K562 (cell line): ENCODE measurements around the gene ACY1. TPM values are rescaled to one million over a fixed set of nuclear protein-coding genes. Genes with fewer than 3 reads are reported as not detected.

Source experiments
- ATAC-seq: fragments of 200-7000 bp; cut with Tn5 transposase; 3 replicates; pipeline ENCODE4 v1.9.1; 2020; ENCODE audit warnings: moderate library complexity
- BruUV-seq: library from RNA; stranded (reverse); fragments of 400-500 nt; replicated peaks from 2 replicates; lab custom pipeline; 2021; lab: Mats Ljungman, UMichigan
- CTCF ChIA-PET: fragments of 300-600 bp; formaldehyde crosslinking; extraction: SDS; loops from one replicate; lab custom pipeline; 2021; ENCODE audit warnings: low intra/inter-chr PET ratio; lab: Yijun Ruan, JAX
- POLR2A ChIA-PET: fragments of 300-600, 350-650 bp; sonication (Branson Sonifier 250); formaldehyde crosslinking; extraction: SDS; loops from one replicate; lab custom pipeline; 2021; ENCODE audit warnings: antibody characterized with exemption, inconsistent platforms; lab: Yijun Ruan, JAX
- DNase-seq, 4 experiments: peaks; one replicate each; pipeline versions ENCODE4 v3.0.0 to v3.0.0-alpha.2; 2011 to 2018; ENCODE audit warnings: low spot score in 3 of 4, mixed read lengths in 3 of 4; ENCODE audit errors: extremely low read depth in 1 of 4
- FAIRE-seq: peaks from 2 replicates; lab custom pipeline; 2011; peaks lifted over from hg19 to GRCh38; lab: Jason Lieb, UNC
- H2AFZ ChIP-seq: 2 replicates; pipeline ENCODE4 v1.6.0; 2011; ENCODE audit warnings: low read depth, low read length, control low read depth, inconsistent platforms
- H3K27ac ChIP-seq: fragments of 200-600 bp; 3 replicates; pipeline ENCODE4 v1.8.0; 2011; ENCODE audit warnings: low read depth, mild to moderate bottlenecking, control low read depth, inconsistent platforms, low read length, moderate library complexity, mixed read lengths; ENCODE audit errors: extremely low read depth
- H3K27me3 ChIP-seq, 2 experiments: fragments of 300-600 bp in 1 of 2; 2 replicates in 1 of 2; 3 replicates in 1 of 2; pipeline versions ENCODE4 v1.6.0 to v1.8.0; 2011; ENCODE audit warnings: inconsistent platforms in 2 of 2, low read length in 2 of 2, mild to moderate bottlenecking in 1 of 2, mixed read lengths in 1 of 2, moderate library complexity in 1 of 2; ENCODE audit not compliant: control insufficient read depth in 2 of 2, insufficient read depth in 2 of 2
- H3K36me3 ChIP-seq: fragments of 300-600 bp; 3 replicates; pipeline ENCODE4 v1.8.0; 2011; ENCODE audit warnings: mild to moderate bottlenecking, low read length, inconsistent platforms; ENCODE audit not compliant: control insufficient read depth, insufficient read depth
- H3K4me1 ChIP-seq, 2 experiments: fragments of 200-600 bp in 1 of 2; replicated peaks in 1 of 2; 2 replicates in 1 of 2; 3 replicates in 1 of 2; pipeline versions ENCODE4 v1.5.1 to v1.8.0; 2011; ENCODE audit warnings: inconsistent platforms in 2 of 2, low read length in 2 of 2, mild to moderate bottlenecking in 1 of 2, mixed read lengths in 1 of 2, moderate library complexity in 1 of 2; ENCODE audit not compliant: control insufficient read depth in 2 of 2, insufficient read depth in 2 of 2
- H3K4me2 ChIP-seq: 2 replicates; pipeline ENCODE4 v1.6.1; 2011; ENCODE audit warnings: low read length, control low read depth, inconsistent platforms, mixed read lengths; ENCODE audit not compliant: insufficient read depth
- H3K4me3 ChIP-seq: fragments of 200-600 bp; sonication (generic), shearing (Covaris generic); 2 replicates; pipeline ENCODE4 v1.5.1; 2016; ENCODE audit warnings: control low read depth, inconsistent platforms
- H3K79me2 ChIP-seq: fragments of 200-600 bp; 3 replicates; pipeline ENCODE4 v1.8.0; 2011; ENCODE audit warnings: low read length, inconsistent platforms; ENCODE audit not compliant: control insufficient read depth, insufficient read depth
- H3K9ac ChIP-seq, 2 experiments: 2 replicates each; pipeline versions ENCODE4 v1.6.0 to v1.6.1; 2011; ENCODE audit warnings: low read depth in 2 of 2, low read length in 2 of 2, control low read depth in 1 of 2, inconsistent platforms in 1 of 2, mild to moderate bottlenecking in 1 of 2, mixed read lengths in 1 of 2; ENCODE audit not compliant: insufficient read depth in 1 of 2
- H3K9me1 ChIP-seq: one replicate; pipeline ENCODE4 v1.6.0; 2011; ENCODE audit warnings: inconsistent platforms, mild to moderate bottlenecking, low read length, moderate library complexity; ENCODE audit not compliant: control insufficient read depth, insufficient read depth
- H3K9me3 ChIP-seq: replicated peaks from 2 replicates; pipeline ENCODE4 v1.5.1; 2011; ENCODE audit warnings: low read depth, low read length, inconsistent platforms; ENCODE audit not compliant: control insufficient read depth, insufficient read depth
- H4K20me1 ChIP-seq: replicated peaks from 2 replicates; pipeline ENCODE4 v1.6.1; 2011; ENCODE audit warnings: low read length, inconsistent platforms, mixed read lengths; ENCODE audit not compliant: control insufficient read depth, insufficient read depth
- CBX8 ChIP-seq: fragments of 200-600 bp; sonication (generic); IDR thresholded peaks from 2 replicates; pipeline ENCODE4 v1.6.1; 2012; ENCODE audit warnings: borderline replicate concordance, mixed run types, low read depth, mild to moderate bottlenecking, moderate library complexity, mixed read lengths, low read length, control low read depth, inconsistent platforms; ENCODE audit not compliant: poor library complexity, severe bottlenecking; ENCODE audit errors: extremely low read depth
- KDM1A ChIP-seq, 2 experiments: fragments of 450-650 bp; IDR thresholded peaks; 2 replicates each; pipeline ENCODE4 v1.6.1; 2016; ENCODE audit warnings: mild to moderate bottlenecking in 2 of 2
- RBFOX2 ChIP-seq: fragments of 200-400 bp; formaldehyde crosslinking; IDR thresholded peaks from 2 replicates; pipeline ENCODE4 v1.6.1; 2017; ENCODE audit warnings: low read depth, mild to moderate bottlenecking, low read length, moderate library complexity
- ZNF24 ChIP-seq: fragments of 450-650 bp; IDR thresholded peaks from 2 replicates; pipeline ENCODE4 v1.6.1; 2016
- ZNF445 ChIP-seq: fragments of 250-450 bp; sonication (Bioruptor Pico); IDR thresholded peaks from 2 replicates; pipeline ENCODE4 v1.4.0; 2020; ENCODE audit warnings: low read depth, mild to moderate bottlenecking, moderate library complexity
- WGBS: fragments of 100-300 bp; shearing (Covaris generic); methylation state at CpG from one replicate; pipeline ENCODE4 v1.1.6; 2016; ENCODE audit warnings: low coverage, mixed read lengths; ENCODE audit not compliant: insufficient coverage; ENCODE audit errors: missing lambda C conversion rate; 5-methylcytosine and 5-hydroxymethylcytosine counted together
- in situ Hi-C: fragments of 300-500 bp; cut with MboI; formaldehyde crosslinking; loops from 4 replicates; pipeline ENCODE4 v1.15.0; 2018; ENCODE audit warnings: inconsistent platforms, mixed read lengths
- intact Hi-C: fragments of 100-400 bp; cut with micrococcal nuclease; formaldehyde crosslinking; loops from 2 replicates; pipeline ENCODE4 v1.14.2; 2022
- polyA plus RNA-seq, 8 experiments: library from polyadenylated mRNA; depleted of rRNA in 4 of 8; stranded (reverse) in 5 of 8; unstranded in 3 of 8; fragments of >200 nt; fragmentation: Nextera tagmentation in 2 of 8; fragmentation: Illumina TruSeq in 1 of 8; extraction: Ambion mirVana in 2 of 8; extraction: Trizol in 1 of 8; gene quantifications; 2 replicates each; pipeline versions ENCODE4 v1.2.1 to v1.2.3, GENCODE V29; 2011 to 2014; ENCODE audit warnings: inconsistent platforms in 1 of 8, missing spikeins in 1 of 8
- total RNA-seq, 7 experiments: library from RNA; depleted of rRNA in 6 of 7; stranded (reverse); fragments of >200 nt in 6 of 7; fragmentation: Illumina TruSeq in 2 of 7; extraction: Trizol in 2 of 7; gene quantifications; 2 replicates each; pipeline versions ENCODE4 v1.2.1 to v1.2.3, GENCODE V29; 2011 to 2021; ENCODE audit warnings: low replicate concordance in 1 of 7
- TF ChIP-seq, protein P1 (sequence below): sonication (generic); formaldehyde crosslinking; IDR thresholded peaks from 2 replicates; pipeline ENCODE4 v1.8.0; 2023; ENCODE audit warnings: missing genetic modification reagents, mild to moderate bottlenecking, borderline replicate concordance

Gene ACY1
- total and polyA plus RNA-seq, 9 of the 15 experiments (the other 6 are each of a cell fraction or from before 2014, with no cell fraction given): 70.7 to 195 (median 123) TPM

DNA sequence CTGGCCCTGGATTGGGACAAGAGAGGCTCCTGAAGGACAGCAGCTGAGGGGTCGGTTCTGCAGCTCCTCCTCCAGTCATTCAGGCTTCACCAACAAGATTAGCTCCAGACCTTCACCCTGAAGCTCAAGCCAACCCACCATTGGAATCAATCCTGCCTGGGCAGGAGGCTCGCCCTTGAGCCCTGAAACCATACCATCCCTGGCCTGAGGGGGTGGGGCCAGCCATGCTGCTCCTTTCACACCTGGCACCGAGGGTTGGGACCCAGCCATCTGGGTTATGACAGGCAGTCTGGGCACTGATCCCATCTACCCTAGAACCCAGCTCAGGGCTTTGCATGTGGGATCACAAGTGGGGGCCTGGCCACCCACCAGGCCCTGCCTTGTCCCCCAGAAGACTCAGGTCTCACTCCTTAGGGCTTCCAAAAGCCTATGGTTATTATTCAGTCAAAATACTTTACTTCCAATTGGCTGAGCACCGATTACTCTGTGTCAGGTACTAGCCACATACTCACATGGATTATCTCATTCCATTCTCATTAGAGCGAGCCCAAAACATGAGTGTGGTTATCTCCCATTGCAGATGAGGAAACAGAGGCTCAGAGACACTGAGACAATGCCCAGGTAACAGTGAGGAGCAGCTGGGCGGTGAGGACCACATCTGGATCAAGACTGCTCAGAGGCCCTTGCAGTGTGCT is 12.6 kb upstream of the ACY1 start:
- H2AFZ ChIP-seq: no peak overlapping the region
- no TSS peak for BruUV-seq
- H3K4me1 ChIP-seq: peaks cover 15 to 74% of the 10 kb centered on the region in 2 experiments
- H4K20me1 ChIP-seq: 0 out of 2 replicates have a peak, but pooled peaks cover 4% of the 10 kb centered on the region
- CTCF ChIA-PET: no interaction called here
- no peaks in the 10 kb centered on the region for H3K27me3 ChIP-seq
- no peak overlapping the region for H3K27ac ChIP-seq
- FAIRE-seq (no peak), DNase-seq (no peak), ATAC-seq (no peak)
- H3K79me2 ChIP-seq: peaks cover 45% of the 10 kb centered on the region
- 58% methylated on average over 5 of the region's 6 CpGs for WGBS
- peak overlapping the region in 1 of 2 experiments; percentile 68; a peak in 2 of 4 replicates for H3K9ac ChIP-seq
- POLR2A ChIA-PET: interaction anchor here (1.3 kb wide), 1 partner anchor 13 kb away, joined by 3 read pairs; the partner anchor contains the start of gene ACY1
- H3K4me3 ChIP-seq: no peak overlapping the region
- H3K36me3 ChIP-seq: peaks cover 38% of the 10 kb centered on the region; the same call in 1 of the 3 replicates
- H3K9me1 ChIP-seq: peaks cover 3% of the 10 kb centered on the region
- in situ Hi-C loops: no loop called here
- H3K4me2 ChIP-seq: no peak overlapping the region
- no peaks in the 10 kb centered on the region for H3K9me3 ChIP-seq
- TF ChIP-seq CBX8: no peak
- TF ChIP-seq ZNF24: no peak
- no peak for TF ChIP-seq ZNF445 (CRISPR knock-in tag)
- TF ChIP-seq, protein P1, sequence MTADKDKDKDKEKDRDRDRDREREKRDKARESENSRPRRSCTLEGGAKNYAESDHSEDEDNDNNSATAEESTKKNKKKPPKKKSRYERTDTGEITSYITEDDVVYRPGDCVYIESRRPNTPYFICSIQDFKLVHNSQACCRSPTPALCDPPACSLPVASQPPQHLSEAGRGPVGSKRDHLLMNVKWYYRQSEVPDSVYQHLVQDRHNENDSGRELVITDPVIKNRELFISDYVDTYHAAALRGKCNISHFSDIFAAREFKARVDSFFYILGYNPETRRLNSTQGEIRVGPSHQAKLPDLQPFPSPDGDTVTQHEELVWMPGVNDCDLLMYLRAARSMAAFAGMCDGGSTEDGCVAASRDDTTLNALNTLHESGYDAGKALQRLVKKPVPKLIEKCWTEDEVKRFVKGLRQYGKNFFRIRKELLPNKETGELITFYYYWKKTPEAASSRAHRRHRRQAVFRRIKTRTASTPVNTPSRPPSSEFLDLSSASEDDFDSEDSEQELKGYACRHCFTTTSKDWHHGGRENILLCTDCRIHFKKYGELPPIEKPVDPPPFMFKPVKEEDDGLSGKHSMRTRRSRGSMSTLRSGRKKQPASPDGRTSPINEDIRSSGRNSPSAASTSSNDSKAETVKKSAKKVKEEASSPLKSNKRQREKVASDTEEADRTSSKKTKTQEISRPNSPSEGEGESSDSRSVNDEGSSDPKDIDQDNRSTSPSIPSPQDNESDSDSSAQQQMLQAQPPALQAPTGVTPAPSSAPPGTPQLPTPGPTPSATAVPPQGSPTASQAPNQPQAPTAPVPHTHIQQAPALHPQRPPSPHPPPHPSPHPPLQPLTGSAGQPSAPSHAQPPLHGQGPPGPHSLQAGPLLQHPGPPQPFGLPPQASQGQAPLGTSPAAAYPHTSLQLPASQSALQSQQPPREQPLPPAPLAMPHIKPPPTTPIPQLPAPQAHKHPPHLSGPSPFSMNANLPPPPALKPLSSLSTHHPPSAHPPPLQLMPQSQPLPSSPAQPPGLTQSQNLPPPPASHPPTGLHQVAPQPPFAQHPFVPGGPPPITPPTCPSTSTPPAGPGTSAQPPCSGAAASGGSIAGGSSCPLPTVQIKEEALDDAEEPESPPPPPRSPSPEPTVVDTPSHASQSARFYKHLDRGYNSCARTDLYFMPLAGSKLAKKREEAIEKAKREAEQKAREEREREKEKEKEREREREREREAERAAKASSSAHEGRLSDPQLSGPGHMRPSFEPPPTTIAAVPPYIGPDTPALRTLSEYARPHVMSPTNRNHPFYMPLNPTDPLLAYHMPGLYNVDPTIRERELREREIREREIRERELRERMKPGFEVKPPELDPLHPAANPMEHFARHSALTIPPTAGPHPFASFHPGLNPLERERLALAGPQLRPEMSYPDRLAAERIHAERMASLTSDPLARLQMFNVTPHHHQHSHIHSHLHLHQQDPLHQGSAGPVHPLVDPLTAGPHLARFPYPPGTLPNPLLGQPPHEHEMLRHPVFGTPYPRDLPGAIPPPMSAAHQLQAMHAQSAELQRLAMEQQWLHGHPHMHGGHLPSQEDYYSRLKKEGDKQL: no peak
- TF ChIP-seq KDM1A (IDR thresholded peaks at IDR 0.05): no peak
- peak; percentile 11; the same call in 1 of the 2 replicates for TF ChIP-seq RBFOX2
- intact Hi-C loops: no loop called here
